B cell (primary cell): ENCODE data around the gene HNRNPC. TPM values are rescaled to one million over a fixed set of nuclear protein-coding genes. Genes with fewer than 3 reads are reported as not detected.
"Not testable (repeated sequence)": the region's sequence is repeated elsewhere in the genome, so short reads cannot be mapped to it uniquely, and the experiment has no call there.

Experiments
- ATAC-seq: fragments of 200-7000 bp; cut with Tn5 transposase; one replicate; pipeline ENCODE4 v1.10.0; 2021; ENCODE audit warnings: low read depth, mild to moderate bottlenecking, moderate number of reproducible peaks, moderate library complexity
- CTCF ChIA-PET: fragments of 350-600 bp; sonication (Branson Sonifier 250); formaldehyde crosslinking; loops from one replicate; lab custom pipeline; 2021; ENCODE audit warnings: antibody characterized with exemption, inconsistent platforms; lab: Charles Lee
- POLR2A ChIA-PET: fragments of 350-600 bp; sonication (Branson Sonifier 250); formaldehyde crosslinking; loops from one replicate; lab custom pipeline; 2021; ENCODE audit warnings: antibody characterized with exemption; lab: Charles Lee
- DNase-seq: peaks from one replicate; pipeline ENCODE4 v3.0.0; 2013
- H2AFZ ChIP-seq: 2 replicates; pipeline ENCODE4 v1.6.1; 2012; ENCODE audit warnings: mild to moderate bottlenecking, low read depth, low read length; ENCODE audit not compliant: insufficient read depth, poor library complexity, severe bottlenecking
- H3K27ac ChIP-seq, 2 donors: 1 replicate in 1 of 2; 2 replicates in 1 of 2; pipeline ENCODE4 v1.5.1; 2012 to 2013; ENCODE audit warnings: low read length in 2 of 2, mild to moderate bottlenecking in 2 of 2, moderate library complexity in 1 of 2
- H3K27me3 ChIP-seq, 4 experiments: fragments of 200-600 bp in 1 of 4; sonication (generic) in 1 of 4; replicated peaks in 1 of 4; 1 replicate in 2 of 4; 2 replicates in 2 of 4; pipeline versions ENCODE4 v1.6.1 to v1.7.0; 2013 to 2016; ENCODE audit warnings: low read length in 3 of 4, mild to moderate bottlenecking in 2 of 4, mixed read lengths in 1 of 4, moderate library complexity in 1 of 4; ENCODE audit not compliant: insufficient read depth in 4 of 4, control insufficient read depth in 3 of 4; ENCODE audit errors: control extremely low read depth in 1 of 4
- H3K36me3 ChIP-seq, 2 experiments: replicated peaks in 1 of 2; 1 replicate in 1 of 2; 2 replicates in 1 of 2; pipeline versions ENCODE4 v1.6.1 to v1.7.1; 2013; ENCODE audit warnings: low read length in 1 of 2; ENCODE audit not compliant: insufficient read depth in 2 of 2, control insufficient read depth in 1 of 2; ENCODE audit errors: control extremely low read depth in 1 of 2, extremely low read depth in 1 of 2
- H3K4me1 ChIP-seq, 2 donors: fragments of 200-600 bp in 1 of 2; sonication (generic) in 1 of 2; 1 replicate in 1 of 2; 2 replicates in 1 of 2; pipeline versions ENCODE4 v1.5.1 to v1.6.1; 2013 to 2017; ENCODE audit warnings: low read length in 2 of 2; ENCODE audit not compliant: control insufficient read depth in 2 of 2, insufficient read depth in 2 of 2
- H3K4me2 ChIP-seq: replicated peaks from 2 replicates; pipeline ENCODE3; 2012; ENCODE audit warnings: mild to moderate bottlenecking, low read depth, low read length; ENCODE audit not compliant: poor library complexity, severe bottlenecking
- H3K4me3 ChIP-seq, 5 experiments: fragments of 200-600 bp in 1 of 5; sonication (generic) in 1 of 5; 1 replicate in 3 of 5; 2 replicates in 2 of 5; pipeline versions ENCODE4 v1.5.1 to v1.7.0; 2011 to 2016; ENCODE audit warnings: low read length in 4 of 5, mild to moderate bottlenecking in 4 of 5, low read depth in 2 of 5, control low read depth in 1 of 5, moderate library complexity in 1 of 5; ENCODE audit not compliant: insufficient read depth in 1 of 5; ENCODE audit errors: control extremely low read depth in 1 of 5, extremely low read depth in 1 of 5
- H3K79me2 ChIP-seq: fragments of 200-600 bp; sonication (generic); one replicate; pipeline ENCODE4 v1.6.0; 2016; ENCODE audit warnings: low read length; ENCODE audit not compliant: control insufficient read depth, insufficient read depth
- H3K9ac ChIP-seq: fragments of 200-600 bp; sonication (generic); 2 replicates; pipeline ENCODE4 v1.6.1; 2017; ENCODE audit warnings: mild to moderate bottlenecking, low read length, moderate library complexity
- H3K9me3 ChIP-seq, 3 donors: one replicate each; pipeline versions ENCODE4 v1.6.1 to v1.7.1; 2013; ENCODE audit warnings: low read length in 2 of 3; ENCODE audit not compliant: control insufficient read depth in 2 of 3, insufficient read depth in 1 of 3; ENCODE audit errors: control extremely low read depth in 1 of 3
- H4K20me1 ChIP-seq: 2 replicates; pipeline ENCODE4 v1.6.0; 2012; ENCODE audit warnings: mild to moderate bottlenecking, low read length; ENCODE audit not compliant: insufficient read depth, control insufficient read depth, poor library complexity, severe bottlenecking
- H3K27ac Mint-ChIP-seq: one replicate; pipeline ENCODE4 v1.8.0; 2021; ENCODE audit warnings: mixed read lengths
- H3K27me3 Mint-ChIP-seq: one replicate; pipeline ENCODE4 v1.8.0; 2021; ENCODE audit warnings: mixed read lengths
- H3K4me1 Mint-ChIP-seq: one replicate; pipeline ENCODE4 v1.8.0; 2021; ENCODE audit warnings: mixed read lengths
- H3K4me3 Mint-ChIP-seq: one replicate; pipeline ENCODE4 v1.8.0; 2021; ENCODE audit warnings: mixed read lengths
- H3K9me3 Mint-ChIP-seq: one replicate; pipeline ENCODE4 v1.8.0; 2022; ENCODE audit warnings: mixed read lengths; ENCODE audit not compliant: insufficient read depth
- CTCF ChIP-seq: fragments of 200-600 bp; IDR thresholded peaks from one replicate; pipeline ENCODE4 v1.8.0; 2022; ENCODE audit warnings: antibody characterized with exemption, mild to moderate bottlenecking
- EZH2 ChIP-seq: IDR thresholded peaks from 2 replicates; pipeline ENCODE4 v1.6.1; 2012; ENCODE audit warnings: borderline replicate concordance, low read depth, mild to moderate bottlenecking, moderate library complexity, low read length; ENCODE audit not compliant: insufficient read depth, poor library complexity, severe bottlenecking
- WGBS: methylation state at CpG from one replicate; pipeline ENCODE4 v1.1.5; 2013; ENCODE audit warnings: missing lambda C conversion rate; ENCODE audit not compliant: insufficient coverage; 5-methylcytosine and 5-hydroxymethylcytosine counted together
- intact Hi-C: fragments of 100-400 bp; cut with micrococcal nuclease; formaldehyde crosslinking; loops from one replicate; pipeline ENCODE4 v1.10.0; 2022
- polyA plus RNA-seq: library from polyadenylated mRNA; depleted of rRNA; stranded (reverse); fragments of >200 nt; gene quantifications from 2 replicates; pipeline ENCODE4 v1.2.3, GENCODE V29; 2012
- total RNA-seq, 2 donors: library from RNA; stranded (reverse); fragments of 120-200 nt in 1 of 2; gene quantifications; 1 replicate in 1 of 2; 2 replicates in 1 of 2; pipeline versions ENCODE4 v1.2.3 to v1.2.4, GENCODE V29; 2013 to 2022

HNRNPC gene
- total and polyA plus RNA-seq, 2 donors (not counting 1 experiment from before 2014, with no cell fraction given), result 358 to 497 TPM

- ATAC-seq (no peak), DNase-seq (no peak)
- Histone ChIP-seq H2AFZ (no peak overlapping the region), H4K20me1 (no peaks in the 10 kb centered on the region), H3K27me3 (no peaks in the 10 kb centered on the region), H3K9ac (no peak overlapping the region), H3K4me2 (no peak overlapping the region), H3K27ac (no peak overlapping the region), H3K36me3 (no peaks in the 10 kb centered on the region), H3K4me3 (no peak overlapping the region), H3K9me3 (no peaks in the 10 kb centered on the region), H3K4me1 (peaks cover 0 to 11% of the 10 kb centered on the region in 2 donors), H3K79me2 (no peaks in the 10 kb centered on the region)
- 97% methylated on average over 5 of the region's 6 CpGs for WGBS
- CTCF ChIA-PET, result no interaction called here
- intact Hi-C loops, result no loop called here
- POLR2A ChIA-PET, result no interaction called here
- H3K9me3 Mint-ChIP-seq, result no peaks in the 10 kb centered on the region
- H3K4me3 Mint-ChIP-seq, result no peak overlapping the region
- peaks cover 6% of the 10 kb centered on the region for H3K4me1 Mint-ChIP-seq
- no peaks in the 10 kb centered on the region for H3K27me3 Mint-ChIP-seq
- TF ChIP-seq EZH2 (no peak), CTCF (no peak)
- H3K27ac Mint-ChIP-seq, result no peak overlapping the region
Measured at GRCh38 chr14:21287168-21287567, 17.9 kb upstream of the HNRNPC start.

- POLR2A ChIA-PET, H3K4me3 ChIP-seq, intact Hi-C loops, H3K27me3 ChIP-seq, H3K4me1 Mint-ChIP-seq, DNase-seq, H3K36me3 ChIP-seq, H3K9ac ChIP-seq, ATAC-seq, H3K79me2 ChIP-seq, H4K20me1 ChIP-seq, H3K27ac ChIP-seq, H3K9me3 ChIP-seq, H3K27me3 Mint-ChIP-seq, H3K9me3 Mint-ChIP-seq, H3K4me2 ChIP-seq, H2AFZ ChIP-seq, H3K4me3 Mint-ChIP-seq, H3K27ac Mint-ChIP-seq: not testable (repeated sequence)
- CTCF ChIA-PET, result interaction anchor here (1.4 kb wide), 1 partner anchor 13 kb away, joined by 3 read pairs; no protein-coding TSS in a partner anchor
- WGBS, result 93% methylated on average over 2 of the region's 2 CpGs
- peaks cover 0 to 11% of the 10 kb centered on the region in 2 donors for H3K4me1 ChIP-seq
Measured at GRCh38 chr14:21286516-21286915, 17.3 kb upstream of the HNRNPC start.

GRCh38 chr14:21281917-21282316, 12.7 kb upstream of the HNRNPC start:
- CTCF ChIA-PET, H3K4me2 ChIP-seq, H3K4me1 ChIP-seq, H3K9me3 Mint-ChIP-seq, H3K4me3 ChIP-seq, H3K4me1 Mint-ChIP-seq, H2AFZ ChIP-seq, ATAC-seq, H3K4me3 Mint-ChIP-seq, H3K79me2 ChIP-seq, H3K27ac Mint-ChIP-seq, H3K9ac ChIP-seq, DNase-seq, H4K20me1 ChIP-seq, H3K27ac ChIP-seq, H3K9me3 ChIP-seq, H3K27me3 Mint-ChIP-seq, intact Hi-C loops, H3K36me3 ChIP-seq, POLR2A ChIA-PET, H3K27me3 ChIP-seq: not testable (repeated sequence)
- WGBS, result 96% methylated on average over 4 of the region's 8 CpGs
